ENCODE results near the gene ANGPT4. TPM values are rescaled to one million over a fixed set of nuclear protein-coding genes. Genes with fewer than 3 reads are reported as not detected.
"Not testable (repeated sequence)": the region's sequence is repeated elsewhere in the genome, so short reads cannot be mapped to it uniquely, and the experiment has no call there.

Gene ANGPT4
- total RNA-seq, 1 experiment from 2014 or later = not detected

DNA sequence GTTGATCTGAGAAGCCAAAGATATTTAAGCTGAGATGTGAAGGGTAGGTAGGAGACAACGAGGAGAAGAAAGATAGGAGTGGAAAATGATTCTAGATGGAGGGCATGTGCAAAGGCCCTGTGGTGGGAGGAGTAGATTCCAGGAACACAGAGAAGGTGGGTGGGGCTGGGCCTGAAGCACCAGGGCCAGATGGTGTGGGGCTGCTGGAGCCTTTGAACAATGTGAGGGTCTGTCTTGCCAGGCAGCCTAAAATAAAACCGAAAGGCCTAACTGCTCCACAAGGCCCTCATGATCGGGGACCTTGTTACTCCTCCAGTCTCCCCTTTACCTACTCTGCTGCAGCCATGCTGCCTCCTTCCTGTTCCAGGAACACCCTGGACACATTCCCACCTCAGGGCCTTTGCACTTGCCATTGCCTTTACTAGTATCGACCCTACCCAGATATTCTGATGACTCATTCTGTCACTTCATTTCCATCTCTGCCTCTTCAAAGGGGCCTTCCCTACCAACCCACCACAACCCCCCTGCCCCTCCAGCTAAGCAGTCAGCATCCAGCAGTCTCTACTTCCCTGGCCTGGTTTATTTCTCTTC, 62.6 kb downstream of the ANGPT4 start:
- H3K4me2 ChIP-seq = no peak overlapping the region
- ChIA-PET POLR2A (ENCODE audit: unreplicated experiment) (no interaction called here), CTCF (no interaction called here)
- no peaks in the 10 kb centered on the region; the same call in none of the 2 replicates for H4K20me1 ChIP-seq (ENCODE audit: insufficient read depth)
- no peak overlapping the region for H3K27ac ChIP-seq
- no peaks in the 10 kb centered on the region for H3K9me3 ChIP-seq (ENCODE audit: insufficient read depth, low read depth)
- no TSS peak for BruUV-seq (replicated peaks)
- no peaks in the 10 kb centered on the region for H3K27me3 ChIP-seq (ENCODE audit: insufficient read depth, low read depth)
- intact Hi-C loops (cut with micrococcal nuclease; ENCODE audit: unreplicated experiment) = no loop called here
- no peak overlapping the region for H2AFZ ChIP-seq
- TF ChIP-seq, protein P1, sequence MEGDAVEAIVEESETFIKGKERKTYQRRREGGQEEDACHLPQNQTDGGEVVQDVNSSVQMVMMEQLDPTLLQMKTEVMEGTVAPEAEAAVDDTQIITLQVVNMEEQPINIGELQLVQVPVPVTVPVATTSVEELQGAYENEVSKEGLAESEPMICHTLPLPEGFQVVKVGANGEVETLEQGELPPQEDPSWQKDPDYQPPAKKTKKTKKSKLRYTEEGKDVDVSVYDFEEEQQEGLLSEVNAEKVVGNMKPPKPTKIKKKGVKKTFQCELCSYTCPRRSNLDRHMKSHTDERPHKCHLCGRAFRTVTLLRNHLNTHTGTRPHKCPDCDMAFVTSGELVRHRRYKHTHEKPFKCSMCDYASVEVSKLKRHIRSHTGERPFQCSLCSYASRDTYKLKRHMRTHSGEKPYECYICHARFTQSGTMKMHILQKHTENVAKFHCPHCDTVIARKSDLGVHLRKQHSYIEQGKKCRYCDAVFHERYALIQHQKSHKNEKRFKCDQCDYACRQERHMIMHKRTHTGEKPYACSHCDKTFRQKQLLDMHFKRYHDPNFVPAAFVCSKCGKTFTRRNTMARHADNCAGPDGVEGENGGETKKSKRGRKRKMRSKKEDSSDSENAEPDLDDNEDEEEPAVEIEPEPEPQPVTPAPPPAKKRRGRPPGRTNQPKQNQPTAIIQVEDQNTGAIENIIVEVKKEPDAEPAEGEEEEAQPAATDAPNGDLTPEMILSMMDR (conservative IDR thresholded peaks at IDR 0.05) = no peak
- no peak for TF ChIP-seq EZH2 (IDR thresholded peaks at IDR 0.05; ENCODE audit: low read depth)
- no peak overlapping the region for H3K4me3 ChIP-seq
- H3F3A ChIP-seq (ENCODE audit: insufficient read depth, low read depth) = peaks cover 22% of the 10 kb centered on the region
- DNase-seq = no peak
- no peaks in the 10 kb centered on the region for H3K36me3 ChIP-seq (ENCODE audit: low read depth)
- peaks cover 24% of the 10 kb centered on the region for H3K4me1 ChIP-seq (replicated peaks; ENCODE audit: insufficient read depth)
- H3K9me2 ChIP-seq (ENCODE audit: insufficient read depth) = no peaks in the 10 kb centered on the region
- H3K79me2 ChIP-seq (ENCODE audit: low read depth) = no peaks in the 10 kb centered on the region; the same call in 1 of the 2 replicates

DNA sequence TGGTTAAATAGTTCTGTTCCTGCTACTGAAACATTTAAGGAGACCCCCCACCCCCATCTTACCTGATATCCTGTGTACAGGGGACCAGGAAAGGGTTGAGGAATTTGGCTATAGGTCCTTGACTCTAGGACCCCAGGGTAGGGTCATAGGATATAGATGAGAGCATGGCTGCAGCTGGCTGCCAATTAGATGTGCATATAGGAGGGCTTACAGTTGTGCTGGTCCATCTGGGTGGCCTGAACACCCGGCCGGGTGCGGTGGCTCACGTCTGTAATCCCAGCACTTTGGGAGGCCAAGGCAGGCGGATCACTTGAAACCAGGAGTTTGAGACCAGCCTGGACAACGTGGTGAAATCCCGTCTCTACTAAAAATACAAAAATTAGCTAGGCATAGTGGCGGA, 67.4 kb downstream of the ANGPT4 start:
- H3K4me1 ChIP-seq (replicated peaks; ENCODE audit: insufficient read depth); H4K20me1 ChIP-seq (ENCODE audit: insufficient read depth); H3K4me3 ChIP-seq; H3F3A ChIP-seq (ENCODE audit: insufficient read depth, low read depth); intact Hi-C loops (cut with micrococcal nuclease; ENCODE audit: unreplicated experiment); POLR2A ChIA-PET (ENCODE audit: unreplicated experiment); H2AFZ ChIP-seq; H3K9me3 ChIP-seq (ENCODE audit: insufficient read depth, low read depth); CTCF ChIA-PET; H3K27me3 ChIP-seq (ENCODE audit: insufficient read depth, low read depth); H3K4me2 ChIP-seq; H3K9me2 ChIP-seq (ENCODE audit: insufficient read depth); H3K36me3 ChIP-seq (ENCODE audit: low read depth); DNase-seq; BruUV-seq (replicated peaks); H3K27ac ChIP-seq: not testable (repeated sequence)
- peaks cover 32% of the 10 kb centered on the region for H3K79me2 ChIP-seq (ENCODE audit: low read depth)

DNA sequence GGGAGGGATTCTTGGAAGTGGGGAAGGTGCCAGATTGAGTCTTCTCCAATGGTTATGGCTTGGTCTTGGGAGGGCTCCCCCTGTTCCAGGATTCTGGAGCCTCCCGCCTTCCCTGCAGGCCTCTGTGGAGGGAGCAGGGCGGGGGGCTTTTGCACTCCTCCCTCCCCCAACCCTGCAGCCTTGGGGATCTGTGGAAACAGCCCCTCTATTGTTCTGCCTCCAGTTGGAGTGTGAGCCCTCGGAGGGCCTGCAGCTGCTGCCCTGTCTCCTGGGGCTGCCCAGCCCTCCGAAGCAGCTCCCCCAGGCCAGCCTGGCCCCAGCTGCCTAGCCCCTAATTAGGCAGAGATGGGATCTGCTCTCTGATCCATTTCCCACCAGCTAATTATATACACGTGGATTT, 67.9 kb downstream of the ANGPT4 start:
- no peak for DNase-seq
- ChIA-PET POLR2A (ENCODE audit: unreplicated experiment) (no interaction called here), CTCF (no interaction called here)
- H4K20me1 ChIP-seq (ENCODE audit: insufficient read depth) = no peaks in the 10 kb centered on the region; the same call in 1 of the 2 replicates
- peaks cover 4% of the 10 kb centered on the region; the same call in 1 of the 2 replicates for H3F3A ChIP-seq (ENCODE audit: insufficient read depth, low read depth)
- BruUV-seq (replicated peaks) = no TSS peak
- no peak overlapping the region for H3K4me3 ChIP-seq
- H3K4me1 ChIP-seq (replicated peaks; ENCODE audit: insufficient read depth) = peaks cover 6% of the 10 kb centered on the region
- H3K27ac ChIP-seq = no peak overlapping the region
- no peaks in the 10 kb centered on the region for H3K9me2 ChIP-seq (ENCODE audit: insufficient read depth)
- H3K4me2 ChIP-seq = no peak overlapping the region
- intact Hi-C loops (cut with micrococcal nuclease; ENCODE audit: unreplicated experiment) = no loop called here
- H3K36me3 ChIP-seq (ENCODE audit: low read depth) = no peaks in the 10 kb centered on the region
- TF ChIP-seq EZH2 (IDR thresholded peaks at IDR 0.05; ENCODE audit: low read depth) = no peak
- TF ChIP-seq, protein P1 (conservative IDR thresholded peaks at IDR 0.05) = no peak
- no peaks in the 10 kb centered on the region for H3K27me3 ChIP-seq (ENCODE audit: insufficient read depth, low read depth)
- no peak overlapping the region for H2AFZ ChIP-seq
- peaks cover 37% of the 10 kb centered on the region for H3K79me2 ChIP-seq (ENCODE audit: low read depth)
- H3K9me3 ChIP-seq (ENCODE audit: insufficient read depth, low read depth) = no peaks in the 10 kb centered on the region

DNA sequence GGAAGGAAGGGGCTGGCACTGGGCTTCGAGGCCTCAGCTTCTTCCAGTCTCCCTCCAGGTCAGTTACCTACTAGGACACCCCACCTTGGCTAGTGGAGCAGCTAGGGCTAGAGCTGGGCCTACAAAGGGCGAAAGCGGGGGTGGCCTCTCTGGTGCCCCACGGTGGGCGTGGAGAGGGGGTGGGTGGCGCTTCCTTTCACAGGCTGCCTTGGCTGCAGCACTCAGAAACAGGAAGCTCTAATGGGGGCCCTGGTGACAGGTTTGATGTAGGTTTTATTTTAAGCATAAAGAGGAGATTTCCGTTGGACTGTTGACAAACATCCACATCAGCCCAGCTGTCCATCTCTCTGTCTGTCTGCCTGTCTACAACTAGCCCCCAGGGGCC, 69.2 kb downstream of the ANGPT4 start:
- intact Hi-C loops (cut with micrococcal nuclease; ENCODE audit: unreplicated experiment) = no loop called here
- H3K4me2 ChIP-seq = no peak overlapping the region
- no peak overlapping the region for H3K4me3 ChIP-seq
- no peaks in the 10 kb centered on the region for H3K9me3 ChIP-seq (ENCODE audit: insufficient read depth, low read depth)
- no peaks in the 10 kb centered on the region for H3K36me3 ChIP-seq (ENCODE audit: low read depth)
- BruUV-seq (replicated peaks) = no TSS peak
- POLR2A ChIA-PET (ENCODE audit: unreplicated experiment) = no interaction called here
- peaks cover 15% of the 10 kb centered on the region for H3K4me1 ChIP-seq (replicated peaks; ENCODE audit: insufficient read depth)
- TF ChIP-seq, protein P1 (conservative IDR thresholded peaks at IDR 0.05) = no peak
- no peak for TF ChIP-seq EZH2 (IDR thresholded peaks at IDR 0.05; ENCODE audit: low read depth)
- no peak overlapping the region for H3K27ac ChIP-seq
- no peaks in the 10 kb centered on the region for H3K27me3 ChIP-seq (ENCODE audit: insufficient read depth, low read depth)
- CTCF ChIA-PET = no interaction called here
- H4K20me1 ChIP-seq (ENCODE audit: insufficient read depth) = no peaks in the 10 kb centered on the region; the same call in 1 of the 2 replicates
- H3K79me2 ChIP-seq (ENCODE audit: low read depth) = peaks cover 49% of the 10 kb centered on the region
- H3F3A ChIP-seq (ENCODE audit: insufficient read depth, low read depth) = no peaks in the 10 kb centered on the region
- no peaks in the 10 kb centered on the region for H3K9me2 ChIP-seq (ENCODE audit: insufficient read depth)
- DNase-seq = no peak
- H2AFZ ChIP-seq = no peak overlapping the region
